PFSK-1 (cell line): ENCODE results near the gene TIMD4.

Source experiments
- FOXP2 ChIP-seq: optimal IDR thresholded peaks from 2 replicates; pipeline ENCODE3; 2011; ENCODE audit warnings: borderline replicate concordance, control low read depth, inconsistent platforms; ENCODE audit not compliant: insufficient read depth; ENCODE audit errors: extremely low read length, extremely low read depth
- POLR2AphosphoS5 ChIP-seq: IDR thresholded peaks from 2 replicates; pipeline ENCODE4 v1.6.1; 2012; ENCODE audit warnings: low read depth, mild to moderate bottlenecking, control low read depth, low read length, moderate library complexity
- TAF1 ChIP-seq: IDR thresholded peaks from 2 replicates; pipeline ENCODE4 v1.6.1; 2012; ENCODE audit warnings: low read length, control low read depth, borderline replicate concordance; ENCODE audit not compliant: insufficient read depth
- TF ChIP-seq, protein P1 (sequence below), 2 experiments: IDR thresholded peaks; 2 replicates each; pipeline versions ENCODE4 v1.6.1 to v1.8.0; 2011 to 2012; ENCODE audit warnings: low read depth in 2 of 2, low read length in 2 of 2, control low read depth in 1 of 2, inconsistent platforms in 1 of 2, mild to moderate bottlenecking in 1 of 2, moderate library complexity in 1 of 2; ENCODE audit not compliant: insufficient read depth in 1 of 2

DNA sequence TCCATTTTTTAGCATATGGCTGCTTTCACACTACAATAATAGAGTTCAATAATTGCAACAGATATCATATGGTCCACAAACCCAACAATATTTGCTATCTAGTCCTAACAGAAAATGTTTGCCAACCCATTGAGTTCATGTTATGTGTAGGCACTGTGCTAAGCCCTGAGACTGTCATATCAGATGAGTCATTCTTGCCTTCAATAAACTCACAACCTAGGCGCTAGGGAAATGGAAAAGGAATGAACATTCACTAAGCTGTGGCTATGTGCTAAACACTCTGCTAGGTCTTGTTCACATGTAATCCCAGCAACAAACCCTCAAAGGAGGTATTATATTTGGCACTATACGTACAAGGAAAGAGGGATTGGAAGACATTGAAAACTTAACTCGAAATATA is 8.4 kb upstream of the TIMD4 start:
- TF ChIP-seq POLR2AphosphoS5 (no peak), FOXP2 (no peak), TAF1 (no peak)
- TF ChIP-seq, protein P1, sequence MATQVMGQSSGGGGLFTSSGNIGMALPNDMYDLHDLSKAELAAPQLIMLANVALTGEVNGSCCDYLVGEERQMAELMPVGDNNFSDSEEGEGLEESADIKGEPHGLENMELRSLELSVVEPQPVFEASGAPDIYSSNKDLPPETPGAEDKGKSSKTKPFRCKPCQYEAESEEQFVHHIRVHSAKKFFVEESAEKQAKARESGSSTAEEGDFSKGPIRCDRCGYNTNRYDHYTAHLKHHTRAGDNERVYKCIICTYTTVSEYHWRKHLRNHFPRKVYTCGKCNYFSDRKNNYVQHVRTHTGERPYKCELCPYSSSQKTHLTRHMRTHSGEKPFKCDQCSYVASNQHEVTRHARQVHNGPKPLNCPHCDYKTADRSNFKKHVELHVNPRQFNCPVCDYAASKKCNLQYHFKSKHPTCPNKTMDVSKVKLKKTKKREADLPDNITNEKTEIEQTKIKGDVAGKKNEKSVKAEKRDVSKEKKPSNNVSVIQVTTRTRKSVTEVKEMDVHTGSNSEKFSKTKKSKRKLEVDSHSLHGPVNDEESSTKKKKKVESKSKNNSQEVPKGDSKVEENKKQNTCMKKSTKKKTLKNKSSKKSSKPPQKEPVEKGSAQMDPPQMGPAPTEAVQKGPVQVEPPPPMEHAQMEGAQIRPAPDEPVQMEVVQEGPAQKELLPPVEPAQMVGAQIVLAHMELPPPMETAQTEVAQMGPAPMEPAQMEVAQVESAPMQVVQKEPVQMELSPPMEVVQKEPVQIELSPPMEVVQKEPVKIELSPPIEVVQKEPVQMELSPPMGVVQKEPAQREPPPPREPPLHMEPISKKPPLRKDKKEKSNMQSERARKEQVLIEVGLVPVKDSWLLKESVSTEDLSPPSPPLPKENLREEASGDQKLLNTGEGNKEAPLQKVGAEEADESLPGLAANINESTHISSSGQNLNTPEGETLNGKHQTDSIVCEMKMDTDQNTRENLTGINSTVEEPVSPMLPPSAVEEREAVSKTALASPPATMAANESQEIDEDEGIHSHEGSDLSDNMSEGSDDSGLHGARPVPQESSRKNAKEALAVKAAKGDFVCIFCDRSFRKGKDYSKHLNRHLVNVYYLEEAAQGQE (IDR thresholded peaks at IDR 0.05; ENCODE audit: insufficient read depth in 1 of 2, low read depth in 2 of 2, low read length in 2 of 2): no peak
